ENCODE results near the gene TSPAN18.

DNA sequence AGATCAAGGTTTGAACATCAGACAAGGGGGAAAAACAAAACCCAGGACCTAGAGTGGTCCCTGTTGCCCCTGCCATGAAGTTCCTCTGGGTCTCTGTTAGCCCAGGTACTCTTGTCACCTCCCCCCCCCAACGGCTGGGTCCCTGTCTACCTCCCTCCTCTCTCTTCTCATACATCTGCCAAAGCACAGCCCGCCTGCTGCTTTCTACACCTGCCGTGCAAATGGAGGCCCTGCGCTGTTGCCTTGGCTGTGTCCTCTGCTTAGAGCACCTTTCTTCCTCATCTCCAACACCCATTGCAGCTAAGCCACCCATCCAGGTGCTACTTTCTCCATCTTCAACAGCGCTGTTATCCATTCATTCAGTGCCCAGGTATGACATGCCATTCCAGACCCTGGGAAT lies 124.7 kb downstream of the TSPAN18 start:
- TF ChIP-seq, protein P1, sequence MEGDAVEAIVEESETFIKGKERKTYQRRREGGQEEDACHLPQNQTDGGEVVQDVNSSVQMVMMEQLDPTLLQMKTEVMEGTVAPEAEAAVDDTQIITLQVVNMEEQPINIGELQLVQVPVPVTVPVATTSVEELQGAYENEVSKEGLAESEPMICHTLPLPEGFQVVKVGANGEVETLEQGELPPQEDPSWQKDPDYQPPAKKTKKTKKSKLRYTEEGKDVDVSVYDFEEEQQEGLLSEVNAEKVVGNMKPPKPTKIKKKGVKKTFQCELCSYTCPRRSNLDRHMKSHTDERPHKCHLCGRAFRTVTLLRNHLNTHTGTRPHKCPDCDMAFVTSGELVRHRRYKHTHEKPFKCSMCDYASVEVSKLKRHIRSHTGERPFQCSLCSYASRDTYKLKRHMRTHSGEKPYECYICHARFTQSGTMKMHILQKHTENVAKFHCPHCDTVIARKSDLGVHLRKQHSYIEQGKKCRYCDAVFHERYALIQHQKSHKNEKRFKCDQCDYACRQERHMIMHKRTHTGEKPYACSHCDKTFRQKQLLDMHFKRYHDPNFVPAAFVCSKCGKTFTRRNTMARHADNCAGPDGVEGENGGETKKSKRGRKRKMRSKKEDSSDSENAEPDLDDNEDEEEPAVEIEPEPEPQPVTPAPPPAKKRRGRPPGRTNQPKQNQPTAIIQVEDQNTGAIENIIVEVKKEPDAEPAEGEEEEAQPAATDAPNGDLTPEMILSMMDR (IDR thresholded peaks at IDR 0.05) = no peak
- TF ChIP-seq POLR2A (IDR thresholded peaks at IDR 0.05; ENCODE audit: low read depth) = no peak
- TF ChIP-seq POLR2AphosphoS5 (IDR thresholded peaks at IDR 0.05) = no peak
